ENCODE results near the gene ELANE.
A peak's percentile ranks its signal among the peaks of the same experiment; 100 is the strongest.

The ELANE gene

DNA sequence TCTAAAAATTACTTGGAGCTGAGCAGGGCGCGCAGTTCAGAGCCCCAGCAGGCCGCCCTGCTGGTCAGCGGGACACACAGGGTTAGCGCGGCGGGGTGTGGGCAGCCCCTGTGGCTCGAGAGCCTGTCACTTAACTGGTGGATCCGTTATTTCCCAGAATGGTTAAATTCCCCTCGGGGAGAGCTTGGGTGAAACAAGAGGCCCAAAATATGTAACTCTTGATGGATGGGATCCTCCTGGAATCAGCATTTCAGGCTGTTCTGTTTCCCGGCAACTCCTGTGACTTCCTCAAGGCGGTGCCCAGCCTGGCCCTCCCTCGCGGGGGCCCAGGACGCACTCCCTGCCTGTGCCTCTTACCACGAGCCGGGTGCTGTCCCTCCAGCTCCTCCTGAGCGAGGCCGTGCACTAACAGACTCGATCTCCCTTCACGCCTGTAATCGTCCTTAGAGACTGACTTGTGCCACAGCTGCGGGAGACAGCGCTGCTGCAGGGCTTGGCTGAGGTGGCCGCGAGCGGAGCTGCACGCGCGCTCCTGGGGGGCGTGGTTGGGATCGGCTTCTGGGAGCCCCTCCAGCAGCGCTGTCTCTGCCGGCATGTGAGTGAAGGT, 45.2 kb upstream of the ELANE start:
- DNase-seq (ENCODE audit: low read depth in 1 of 2, low spot score in 1 of 2) = peak; percentile 4 to 57
- no peak overlapping the region for H3K27ac ChIP-seq (replicated peaks)
- TF ChIP-seq, protein P1, sequence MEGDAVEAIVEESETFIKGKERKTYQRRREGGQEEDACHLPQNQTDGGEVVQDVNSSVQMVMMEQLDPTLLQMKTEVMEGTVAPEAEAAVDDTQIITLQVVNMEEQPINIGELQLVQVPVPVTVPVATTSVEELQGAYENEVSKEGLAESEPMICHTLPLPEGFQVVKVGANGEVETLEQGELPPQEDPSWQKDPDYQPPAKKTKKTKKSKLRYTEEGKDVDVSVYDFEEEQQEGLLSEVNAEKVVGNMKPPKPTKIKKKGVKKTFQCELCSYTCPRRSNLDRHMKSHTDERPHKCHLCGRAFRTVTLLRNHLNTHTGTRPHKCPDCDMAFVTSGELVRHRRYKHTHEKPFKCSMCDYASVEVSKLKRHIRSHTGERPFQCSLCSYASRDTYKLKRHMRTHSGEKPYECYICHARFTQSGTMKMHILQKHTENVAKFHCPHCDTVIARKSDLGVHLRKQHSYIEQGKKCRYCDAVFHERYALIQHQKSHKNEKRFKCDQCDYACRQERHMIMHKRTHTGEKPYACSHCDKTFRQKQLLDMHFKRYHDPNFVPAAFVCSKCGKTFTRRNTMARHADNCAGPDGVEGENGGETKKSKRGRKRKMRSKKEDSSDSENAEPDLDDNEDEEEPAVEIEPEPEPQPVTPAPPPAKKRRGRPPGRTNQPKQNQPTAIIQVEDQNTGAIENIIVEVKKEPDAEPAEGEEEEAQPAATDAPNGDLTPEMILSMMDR (IDR thresholded peaks at IDR 0.05; ENCODE audit: insufficient read depth, low read length) = no peak
- TF ChIP-seq GABPA (IDR thresholded peaks at IDR 0.05; ENCODE audit: low read depth) (no peak), SPI1 (IDR thresholded peaks at IDR 0.05; ENCODE audit: borderline replicate concordance, low read depth) (no peak), POLR2AphosphoS5 (IDR thresholded peaks at IDR 0.05; ENCODE audit: low read depth) (peak; percentile 30; the same call in 1 of the 2 replicates)
- TF ChIP-seq, protein P2, sequence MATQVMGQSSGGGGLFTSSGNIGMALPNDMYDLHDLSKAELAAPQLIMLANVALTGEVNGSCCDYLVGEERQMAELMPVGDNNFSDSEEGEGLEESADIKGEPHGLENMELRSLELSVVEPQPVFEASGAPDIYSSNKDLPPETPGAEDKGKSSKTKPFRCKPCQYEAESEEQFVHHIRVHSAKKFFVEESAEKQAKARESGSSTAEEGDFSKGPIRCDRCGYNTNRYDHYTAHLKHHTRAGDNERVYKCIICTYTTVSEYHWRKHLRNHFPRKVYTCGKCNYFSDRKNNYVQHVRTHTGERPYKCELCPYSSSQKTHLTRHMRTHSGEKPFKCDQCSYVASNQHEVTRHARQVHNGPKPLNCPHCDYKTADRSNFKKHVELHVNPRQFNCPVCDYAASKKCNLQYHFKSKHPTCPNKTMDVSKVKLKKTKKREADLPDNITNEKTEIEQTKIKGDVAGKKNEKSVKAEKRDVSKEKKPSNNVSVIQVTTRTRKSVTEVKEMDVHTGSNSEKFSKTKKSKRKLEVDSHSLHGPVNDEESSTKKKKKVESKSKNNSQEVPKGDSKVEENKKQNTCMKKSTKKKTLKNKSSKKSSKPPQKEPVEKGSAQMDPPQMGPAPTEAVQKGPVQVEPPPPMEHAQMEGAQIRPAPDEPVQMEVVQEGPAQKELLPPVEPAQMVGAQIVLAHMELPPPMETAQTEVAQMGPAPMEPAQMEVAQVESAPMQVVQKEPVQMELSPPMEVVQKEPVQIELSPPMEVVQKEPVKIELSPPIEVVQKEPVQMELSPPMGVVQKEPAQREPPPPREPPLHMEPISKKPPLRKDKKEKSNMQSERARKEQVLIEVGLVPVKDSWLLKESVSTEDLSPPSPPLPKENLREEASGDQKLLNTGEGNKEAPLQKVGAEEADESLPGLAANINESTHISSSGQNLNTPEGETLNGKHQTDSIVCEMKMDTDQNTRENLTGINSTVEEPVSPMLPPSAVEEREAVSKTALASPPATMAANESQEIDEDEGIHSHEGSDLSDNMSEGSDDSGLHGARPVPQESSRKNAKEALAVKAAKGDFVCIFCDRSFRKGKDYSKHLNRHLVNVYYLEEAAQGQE (IDR thresholded peaks at IDR 0.05; ENCODE audit: insufficient replicate concordance, low read depth) = no peak

DNA sequence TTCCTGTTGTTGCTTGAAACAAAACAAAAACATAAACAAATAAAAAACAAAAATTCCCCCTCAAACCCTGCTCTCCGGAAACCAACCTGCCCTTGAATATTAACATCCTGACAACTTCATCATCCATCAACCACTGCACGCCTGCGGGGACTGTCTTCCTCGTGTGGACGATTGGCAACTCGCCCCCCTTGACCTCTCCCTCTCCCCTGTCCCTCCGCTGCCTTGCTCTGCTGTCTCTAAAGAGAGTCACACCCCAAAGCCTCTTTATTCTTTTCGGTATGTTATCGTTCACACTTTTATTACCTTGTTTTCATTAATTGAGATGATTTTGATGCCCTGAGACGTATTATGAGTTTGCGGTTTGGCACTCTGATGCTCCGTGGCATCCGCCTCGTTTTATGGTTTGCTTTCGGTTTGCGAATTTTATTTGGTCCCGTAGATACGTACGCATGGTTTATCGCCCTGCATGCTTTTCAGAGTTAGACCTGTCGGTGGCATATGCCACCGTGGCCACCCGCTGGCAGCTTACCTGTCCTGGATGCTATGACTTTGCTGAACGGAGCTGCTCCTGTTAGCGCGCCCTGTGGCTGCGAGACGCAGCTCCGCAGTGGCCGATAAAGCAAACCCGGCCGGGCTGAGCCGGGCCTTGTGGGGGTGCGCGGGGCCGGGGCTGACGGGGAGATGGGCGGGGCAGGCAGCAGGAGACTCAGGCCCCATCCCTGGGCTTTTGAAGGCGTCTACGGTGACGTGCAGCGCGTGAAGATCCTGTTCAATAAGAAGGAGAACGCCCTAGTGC, 44.3 kb upstream of the ELANE start:
- TF ChIP-seq SPI1 (IDR thresholded peaks at IDR 0.05; ENCODE audit: borderline replicate concordance, low read depth) (no peak), GABPA (IDR thresholded peaks at IDR 0.05; ENCODE audit: low read depth) (no peak), POLR2AphosphoS5 (IDR thresholded peaks at IDR 0.05; ENCODE audit: low read depth) (no peak; the same call in 1 of the 2 replicates)
- TF ChIP-seq, protein P1 (IDR thresholded peaks at IDR 0.05; ENCODE audit: insufficient read depth, low read length) = no peak
- TF ChIP-seq, protein P2 (IDR thresholded peaks at IDR 0.05; ENCODE audit: insufficient replicate concordance, low read depth) = no peak
- Histone ChIP-seq H3K27ac (replicated peaks) (no peak overlapping the region), H3K4me3 (replicated peaks; ENCODE audit: insufficient read depth, low read length) (no peak overlapping the region), H3K27me3 (ENCODE audit: insufficient read depth, poor library complexity, severe bottlenecking) (no peaks in the 10 kb centered on the region)
- DNase-seq (ENCODE audit: low read depth in 1 of 2, low spot score in 1 of 2) = peak in 1 of 2 experiments; percentile 45

More for the DNA sequence above, 45.2 kb upstream of the ELANE start:
- Histone ChIP-seq H3K4me3 (replicated peaks; ENCODE audit: insufficient read depth, low read length) (no peak overlapping the region), H3K27me3 (ENCODE audit: insufficient read depth, poor library complexity, severe bottlenecking) (no peaks in the 10 kb centered on the region)

DNA sequence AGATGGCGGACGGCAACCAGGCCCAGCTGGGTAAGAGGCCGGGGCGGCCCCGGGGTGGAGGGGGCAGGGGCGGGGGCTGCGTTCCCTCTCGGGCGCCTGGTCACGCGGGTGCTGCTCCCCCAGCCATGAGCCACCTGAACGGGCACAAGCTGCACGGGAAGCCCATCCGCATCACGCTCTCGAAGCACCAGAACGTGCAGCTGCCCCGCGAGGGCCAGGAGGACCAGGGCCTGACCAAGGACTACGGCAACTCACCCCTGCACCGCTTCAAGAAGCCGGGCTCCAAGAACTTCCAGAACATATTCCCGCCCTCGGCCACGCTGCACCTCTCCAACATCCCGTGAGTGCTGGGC, 43.7 kb upstream of the ELANE start:
- TF ChIP-seq, protein P2 (IDR thresholded peaks at IDR 0.05; ENCODE audit: insufficient replicate concordance, low read depth) = no peak
- TF ChIP-seq GABPA (IDR thresholded peaks at IDR 0.05; ENCODE audit: low read depth) = no peak
- TF ChIP-seq, protein P1 (IDR thresholded peaks at IDR 0.05; ENCODE audit: insufficient read depth, low read length) = no peak
- no peak for TF ChIP-seq SPI1 (IDR thresholded peaks at IDR 0.05; ENCODE audit: borderline replicate concordance, low read depth)
- peak; percentile 70 for TF ChIP-seq POLR2AphosphoS5 (IDR thresholded peaks at IDR 0.05; ENCODE audit: low read depth)
- H3K27ac ChIP-seq (replicated peaks) = no peak overlapping the region
- H3K27me3 ChIP-seq (ENCODE audit: insufficient read depth, poor library complexity, severe bottlenecking) = no peaks in the 10 kb centered on the region
- DNase-seq (ENCODE audit: low read depth in 1 of 2, low spot score in 1 of 2) = peak; percentile 1 to 44
- H3K4me3 ChIP-seq (replicated peaks; ENCODE audit: insufficient read depth, low read length) = no peak overlapping the region
